Activated naive CD4-positive, alpha-beta T cell treated with anti-CD3 and anti-CD28 coated beads for 36 hours (primary cell): ENCODE measurements around the gene TCF12. TPM values are rescaled to one million over a fixed set of nuclear protein-coding genes. Genes with fewer than 3 reads are reported as not detected.

Experiments used
- CTCF ChIA-PET: fragments of 350-600 bp; sonication (Branson Sonifier 250); formaldehyde crosslinking; loops from one replicate; lab custom pipeline; 2021; ENCODE audit warnings: antibody characterized with exemption; lab: Charles Lee
- DNase-seq: peaks from one replicate; pipeline ENCODE4 v3.0.0-alpha.2; 2020
- H3K27ac Mint-ChIP-seq: one replicate; pipeline ENCODE4 v1.8.0; 2021; ENCODE audit warnings: mild to moderate bottlenecking, mixed read lengths
- H3K27me3 Mint-ChIP-seq: one replicate; pipeline ENCODE4 v1.8.0; 2021; ENCODE audit warnings: low read depth, mixed read lengths
- H3K36me3 Mint-ChIP-seq: one replicate; pipeline ENCODE4 v1.8.0; 2021; ENCODE audit warnings: low read depth, mixed read lengths
- H3K4me1 Mint-ChIP-seq: one replicate; pipeline ENCODE4 v1.8.0; 2021; ENCODE audit warnings: low read depth, mixed read lengths
- H3K4me3 Mint-ChIP-seq: one replicate; pipeline ENCODE4 v1.8.0; 2021; ENCODE audit warnings: mild to moderate bottlenecking, moderate library complexity, mixed read lengths
- H3K9me3 Mint-ChIP-seq: one replicate; pipeline ENCODE4 v1.8.0; 2021; ENCODE audit warnings: mixed read lengths
- intact Hi-C: fragments of 100-400 bp; cut with micrococcal nuclease; formaldehyde crosslinking; loops from one replicate; pipeline ENCODE4 v1.15.1; 2023
- total RNA-seq, 2 experiments: library from RNA; stranded (reverse); gene quantifications; one replicate each; pipeline ENCODE4 v1.2.3, GENCODE V29; 2021

The TCF12 gene
- total RNA-seq, 2 experiments from 2014 or later, result 65.7 to 70.7 TPM

DNA sequence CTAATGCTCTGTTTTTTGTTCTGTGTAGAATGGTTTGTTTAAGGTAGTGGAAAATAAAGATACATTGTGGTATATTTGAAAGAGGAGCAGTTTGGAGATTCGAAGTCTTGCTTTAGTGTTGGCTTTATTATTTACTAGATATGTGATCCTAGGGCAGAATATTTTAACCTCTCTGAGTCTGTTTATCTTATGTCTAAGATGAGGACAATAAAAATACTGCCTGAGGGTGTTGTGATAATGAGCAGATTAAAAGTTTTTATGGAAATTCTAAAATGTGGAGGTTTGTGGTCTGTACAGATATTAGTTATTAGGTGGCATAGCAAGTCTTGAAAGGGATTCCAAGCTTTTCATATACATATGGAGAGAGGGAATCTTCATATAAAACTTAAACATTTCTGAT lies 15.0 kb downstream of the TCF12 start:
- Mint-ChIP-seq H3K27ac (no peak overlapping the region), H3K9me3 (peaks cover 11% of the 10 kb centered on the region), H3K27me3 (no peaks in the 10 kb centered on the region), H3K4me1 (peaks cover 79% of the 10 kb centered on the region), H3K36me3 (peaks cover 35% of the 10 kb centered on the region), H3K4me3 (no peak overlapping the region)
- CTCF ChIA-PET, result interaction anchor here (0.6 kb wide), 1 partner anchor 1400 kb away, joined by 3 read pairs; no protein-coding TSS in a partner anchor
- intact Hi-C loops, result no loop called here
- no peak for DNase-seq

DNA sequence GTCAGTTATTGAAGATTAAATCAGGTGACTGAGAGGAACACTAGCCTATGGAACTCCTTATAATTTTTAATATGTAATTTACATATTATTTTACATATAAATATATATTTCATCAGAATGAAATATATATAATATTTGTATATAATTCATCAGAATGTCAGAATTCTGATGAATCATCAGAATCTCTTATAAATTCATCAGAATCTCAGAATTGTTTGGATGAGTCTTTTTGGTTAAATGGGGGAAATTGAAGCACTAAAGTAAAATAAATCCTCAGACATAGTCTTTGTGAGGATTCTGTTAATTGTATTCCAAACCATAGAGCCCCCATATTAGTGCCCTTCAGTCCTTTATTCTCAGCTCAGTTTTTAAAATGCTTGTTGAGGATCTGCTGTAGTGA lies 15.4 kb downstream of the TCF12 start:
- Mint-ChIP-seq H3K36me3 (peaks cover 35% of the 10 kb centered on the region), H3K4me1 (peaks cover 78% of the 10 kb centered on the region)

DNA sequence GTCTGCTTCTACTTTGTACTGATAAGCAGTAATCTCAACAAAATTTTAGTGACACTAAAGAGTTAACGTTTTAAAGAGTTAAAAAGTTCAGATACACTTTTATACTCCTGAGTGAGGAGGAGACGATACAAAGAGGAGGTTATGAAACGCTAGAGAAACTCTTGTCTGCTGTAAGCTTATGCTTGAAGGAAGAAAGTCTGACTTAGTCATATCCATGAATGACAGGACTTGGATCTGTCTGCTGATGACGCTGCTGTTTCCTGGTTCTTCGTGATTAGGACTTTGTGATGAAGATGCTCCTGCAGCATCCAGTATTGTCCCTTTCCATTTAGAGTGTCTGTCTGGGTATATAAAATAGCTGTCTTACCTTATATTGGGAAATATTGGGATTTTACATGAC lies 15.8 kb downstream of the TCF12 start:
- DNase-seq, result peak; percentile 22
- Mint-ChIP-seq H3K27ac (no peak overlapping the region), H3K4me1 (peaks cover 77% of the 10 kb centered on the region), H3K9me3 (peaks cover 11% of the 10 kb centered on the region), H3K36me3 (peaks cover 35% of the 10 kb centered on the region), H3K27me3 (no peaks in the 10 kb centered on the region), H3K4me3 (no peak overlapping the region)
- CTCF ChIA-PET, result no interaction called here
- intact Hi-C loops, result no loop called here

More for the DNA sequence above, 15.4 kb downstream of the TCF12 start:
- no peak overlapping the region for H3K27ac Mint-ChIP-seq
- no peaks in the 10 kb centered on the region for H3K27me3 Mint-ChIP-seq
- intact Hi-C loops, result no loop called here
- no peak overlapping the region for H3K4me3 Mint-ChIP-seq
- peaks cover 11% of the 10 kb centered on the region for H3K9me3 Mint-ChIP-seq
- DNase-seq, result no peak
- CTCF ChIA-PET, result interaction anchor here (0.6 kb wide), 1 partner anchor 1400 kb away, joined by 3 read pairs; no protein-coding TSS in a partner anchor

DNA sequence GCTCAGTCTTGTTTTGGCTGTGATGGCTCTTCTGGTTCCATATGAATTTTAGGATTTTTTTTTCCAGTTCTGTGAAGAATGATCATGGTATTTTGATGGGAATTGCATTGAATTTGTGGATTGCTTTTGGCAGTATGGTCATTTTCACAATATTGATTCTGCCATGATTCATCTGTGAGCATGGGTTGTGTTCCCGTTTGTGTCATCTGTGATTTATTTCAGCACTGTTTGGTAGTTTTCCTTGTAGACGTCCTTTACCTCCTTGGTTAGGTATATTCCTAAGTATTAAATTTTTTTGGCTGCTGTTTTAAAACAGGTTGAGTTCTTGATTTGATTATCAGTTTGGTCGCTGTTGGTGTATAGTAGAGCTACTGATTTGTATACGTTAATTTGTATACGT lies 18.5 kb downstream of the TCF12 start:
- no peaks in the 10 kb centered on the region for H3K27me3 Mint-ChIP-seq
- peaks cover 64% of the 10 kb centered on the region for H3K4me1 Mint-ChIP-seq
- DNase-seq, result no peak
- H3K27ac Mint-ChIP-seq, result no peak overlapping the region
- peaks cover 35% of the 10 kb centered on the region for H3K36me3 Mint-ChIP-seq
- intact Hi-C loops, result no loop called here
- H3K9me3 Mint-ChIP-seq, result peaks cover 11% of the 10 kb centered on the region
- CTCF ChIA-PET, result no interaction called here
- H3K4me3 Mint-ChIP-seq, result no peak overlapping the region

DNA sequence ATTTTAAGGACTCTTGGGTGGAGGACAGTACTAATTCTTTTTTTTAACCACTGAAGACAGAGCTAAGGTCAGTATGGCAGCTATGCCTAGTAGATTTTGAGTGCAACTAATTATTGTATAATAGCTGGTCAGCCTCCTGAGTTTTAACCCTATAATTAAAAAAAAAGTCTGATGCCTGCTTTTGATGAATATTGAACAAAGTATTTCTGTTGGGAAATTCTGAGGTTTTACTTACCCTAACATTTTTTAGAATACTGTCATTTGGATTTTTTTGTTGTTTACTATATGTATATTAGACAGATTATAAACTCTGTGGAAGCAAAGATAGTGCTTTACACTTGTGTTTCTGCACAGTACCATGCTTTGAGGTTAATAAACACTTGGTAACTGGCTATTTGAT lies 20.8 kb downstream of the TCF12 start:
- H3K27ac Mint-ChIP-seq, result no peak overlapping the region
- H3K27me3 Mint-ChIP-seq, result no peaks in the 10 kb centered on the region
- peaks cover 63% of the 10 kb centered on the region for H3K4me1 Mint-ChIP-seq
- H3K4me3 Mint-ChIP-seq, result no peak overlapping the region
- CTCF ChIA-PET, result interaction anchor here (0.6 kb wide), 1 partner anchor 8 kb away, joined by 3 read pairs; no protein-coding TSS in a partner anchor
- peaks cover 11% of the 10 kb centered on the region for H3K9me3 Mint-ChIP-seq
- DNase-seq, result no peak
- H3K36me3 Mint-ChIP-seq, result peaks cover 26% of the 10 kb centered on the region
- intact Hi-C loops, result no loop called here

DNA sequence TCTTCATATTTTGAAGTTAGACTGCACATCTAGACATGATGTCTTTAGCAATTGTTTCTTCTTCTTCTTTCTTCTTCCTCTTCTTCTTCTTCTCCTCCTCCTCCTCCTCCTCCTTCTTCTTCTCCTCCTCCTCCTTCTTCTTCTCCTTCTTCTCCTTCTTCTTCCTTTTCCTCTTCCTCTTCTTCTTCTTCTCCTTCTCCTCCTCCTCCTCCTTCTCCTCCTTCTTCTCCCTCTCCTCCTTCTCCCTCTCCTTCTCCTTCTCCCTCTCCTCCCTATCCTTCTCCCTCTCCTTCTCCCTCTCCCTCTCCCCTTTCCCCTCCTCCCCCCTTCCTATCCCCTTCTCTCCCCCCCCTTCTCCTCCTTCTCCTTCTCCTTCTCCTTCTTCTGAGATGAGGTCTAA lies 21.9 kb downstream of the TCF12 start:
- H3K4me3 Mint-ChIP-seq, result no peak overlapping the region
- DNase-seq, result no peak
- peaks cover 25% of the 10 kb centered on the region for H3K36me3 Mint-ChIP-seq
- CTCF ChIA-PET, result no interaction called here
- intact Hi-C loops, result no loop called here
- H3K27me3 Mint-ChIP-seq, result no peaks in the 10 kb centered on the region
- H3K4me1 Mint-ChIP-seq, result peaks cover 54% of the 10 kb centered on the region
- H3K27ac Mint-ChIP-seq, result no peak overlapping the region
- H3K9me3 Mint-ChIP-seq, result peaks cover 13% of the 10 kb centered on the region

DNA sequence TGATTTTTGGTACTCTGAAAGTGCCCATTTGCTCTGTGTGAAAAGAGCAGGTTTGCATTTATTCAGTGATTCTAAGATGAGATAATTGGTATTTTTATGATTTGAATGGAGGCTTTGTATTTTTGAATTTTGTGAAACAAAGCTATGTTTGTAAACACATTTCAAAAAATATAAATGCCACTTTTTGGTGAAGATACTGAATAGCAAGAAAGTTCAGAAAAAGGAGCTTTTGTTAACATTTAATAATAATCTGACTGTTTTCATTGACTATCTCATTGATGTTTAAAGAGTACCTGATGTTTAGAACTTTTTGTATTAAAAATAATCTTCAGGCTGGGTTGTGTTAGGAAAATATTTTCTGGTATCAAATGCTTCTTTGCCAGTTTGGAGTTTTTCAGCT lies 23.7 kb downstream of the TCF12 start:
- CTCF ChIA-PET, result no interaction called here
- H3K27ac Mint-ChIP-seq, result no peak overlapping the region
- peaks cover 24% of the 10 kb centered on the region for H3K36me3 Mint-ChIP-seq
- DNase-seq, result no peak
- peaks cover 12% of the 10 kb centered on the region for H3K9me3 Mint-ChIP-seq
- H3K27me3 Mint-ChIP-seq, result no peaks in the 10 kb centered on the region
- intact Hi-C loops, result no loop called here
- H3K4me1 Mint-ChIP-seq, result peaks cover 45% of the 10 kb centered on the region
- H3K4me3 Mint-ChIP-seq, result no peak overlapping the region

DNA sequence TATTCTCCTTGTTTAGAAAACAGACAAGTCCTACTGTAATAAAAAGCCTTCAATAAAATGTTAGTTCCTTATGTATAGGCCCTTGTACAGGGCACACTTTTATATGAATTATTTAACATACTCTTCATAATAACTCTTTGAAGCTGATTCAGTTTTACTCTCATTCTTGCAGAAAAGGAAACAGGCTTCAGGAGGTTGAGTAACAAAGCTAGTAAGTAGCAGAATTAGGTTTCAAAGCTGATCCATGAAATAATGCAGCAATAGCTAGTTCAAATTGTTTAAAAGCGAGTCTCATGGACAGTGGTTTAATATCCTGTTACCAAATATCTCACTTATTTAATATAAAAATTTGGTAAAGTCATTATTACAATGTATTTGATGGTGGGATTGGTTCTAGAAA lies 25.0 kb downstream of the TCF12 start:
- H3K36me3 Mint-ChIP-seq, result peaks cover 22% of the 10 kb centered on the region
- no peaks in the 10 kb centered on the region for H3K27me3 Mint-ChIP-seq
- CTCF ChIA-PET, result interaction anchor here (0.9 kb wide), 2 partner anchors 11 to 364 kb away, joined by 3 read pairs; no protein-coding TSS in a partner anchor
- H3K27ac Mint-ChIP-seq, result no peak overlapping the region
- peaks cover 12% of the 10 kb centered on the region for H3K9me3 Mint-ChIP-seq
- no peak for DNase-seq
- intact Hi-C loops, result no loop called here
- H3K4me1 Mint-ChIP-seq, result peaks cover 45% of the 10 kb centered on the region
- H3K4me3 Mint-ChIP-seq, result no peak overlapping the region

DNA sequence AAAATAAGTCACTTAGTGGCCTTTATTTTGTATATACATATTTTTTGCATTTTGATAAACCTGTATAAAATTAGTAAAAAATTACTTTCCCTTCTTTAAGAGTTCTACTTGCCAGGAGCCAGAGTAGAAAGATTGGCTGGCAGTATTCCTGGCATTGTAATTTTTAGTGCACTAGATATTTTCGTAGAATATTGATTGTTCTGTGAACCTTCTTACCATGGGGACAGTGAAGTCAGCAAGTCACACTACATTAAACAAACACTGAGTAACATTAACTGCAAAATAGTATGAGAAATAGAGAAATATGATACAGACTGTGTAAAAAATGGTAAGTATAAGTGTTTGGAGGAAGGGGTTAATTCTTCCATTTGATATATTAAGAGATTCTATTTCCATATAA lies 26.0 kb downstream of the TCF12 start:
- intact Hi-C loops, result no loop called here
- H3K27me3 Mint-ChIP-seq, result no peaks in the 10 kb centered on the region
- H3K4me3 Mint-ChIP-seq, result no peak overlapping the region
- peaks cover 22% of the 10 kb centered on the region for H3K36me3 Mint-ChIP-seq
- CTCF ChIA-PET, result no interaction called here
- H3K4me1 Mint-ChIP-seq, result peaks cover 42% of the 10 kb centered on the region
- DNase-seq, result no peak
- no peak overlapping the region for H3K27ac Mint-ChIP-seq
- H3K9me3 Mint-ChIP-seq, result peaks cover 12% of the 10 kb centered on the region

DNA sequence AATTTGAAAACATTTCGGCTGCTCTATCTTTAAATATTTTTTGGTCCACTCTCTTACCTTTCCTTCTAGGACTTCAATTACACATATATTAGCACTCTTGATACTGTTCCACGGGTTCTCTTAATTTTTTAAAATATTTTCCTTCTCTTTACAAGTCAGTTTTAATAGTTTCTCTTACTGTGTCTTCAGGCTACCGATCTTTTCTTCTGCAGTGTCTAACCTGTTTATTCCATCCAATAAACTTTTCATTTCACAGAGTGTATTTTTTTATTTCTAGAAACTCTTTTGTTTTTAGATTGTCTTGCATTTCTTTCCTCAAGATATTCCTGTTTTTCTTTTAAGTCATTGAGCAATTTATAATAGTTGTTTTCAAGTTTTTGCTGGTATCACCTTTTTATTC lies 27.7 kb downstream of the TCF12 start:
- H3K4me1 Mint-ChIP-seq, result peaks cover 37% of the 10 kb centered on the region
- DNase-seq, result no peak
- H3K27me3 Mint-ChIP-seq, result no peaks in the 10 kb centered on the region
- H3K36me3 Mint-ChIP-seq, result peaks cover 24% of the 10 kb centered on the region
- CTCF ChIA-PET, result interaction anchor here (0.6 kb wide), 1 partner anchor 15 kb away, joined by 4 read pairs; no protein-coding TSS in a partner anchor
- H3K9me3 Mint-ChIP-seq, result peaks cover 12% of the 10 kb centered on the region
- intact Hi-C loops, result no loop called here
- H3K27ac Mint-ChIP-seq, result no peak overlapping the region
- no peak overlapping the region for H3K4me3 Mint-ChIP-seq

DNA sequence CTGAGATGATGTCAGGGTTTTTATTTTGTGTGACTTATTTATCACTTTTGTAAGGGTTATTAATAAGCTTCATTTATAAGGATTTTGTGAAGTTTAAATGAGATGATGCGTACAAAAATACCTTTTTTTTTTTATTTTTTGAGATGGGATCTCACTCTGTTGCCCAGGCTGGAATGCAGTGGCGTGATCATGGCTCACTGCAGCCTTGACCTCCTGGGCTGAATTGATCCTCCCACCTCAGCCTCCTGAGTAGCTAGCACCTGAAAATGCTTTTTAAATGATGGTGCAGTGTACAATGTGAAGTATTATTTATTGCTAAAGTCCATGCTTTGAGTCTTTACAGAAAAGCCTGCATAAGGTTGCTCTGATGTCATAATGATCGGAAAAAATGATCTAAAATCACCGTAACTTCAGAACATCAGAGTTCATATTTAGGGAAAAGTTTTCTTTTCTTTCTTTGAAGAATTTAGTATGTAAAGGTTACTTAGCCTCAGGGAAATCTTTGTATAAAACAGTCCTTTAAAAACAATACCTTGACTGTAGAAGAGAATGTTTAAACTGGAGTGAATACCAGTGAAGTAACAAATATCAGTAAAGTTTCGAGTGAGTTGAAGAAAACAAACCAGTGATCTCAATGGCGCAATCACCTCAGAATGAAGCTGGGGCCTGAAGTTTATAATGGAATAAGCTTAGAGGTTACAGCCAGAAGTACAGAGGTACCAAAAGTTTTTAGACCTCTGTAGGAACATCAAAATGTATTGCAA lies 29.7 kb downstream of the TCF12 start:
- Mint-ChIP-seq H3K9me3 (peaks cover 12% of the 10 kb centered on the region), H3K4me1 (peaks cover 20% of the 10 kb centered on the region), H3K4me3 (no peak overlapping the region), H3K27ac (no peak overlapping the region), H3K36me3 (peaks cover 28% of the 10 kb centered on the region), H3K27me3 (no peaks in the 10 kb centered on the region)
- CTCF ChIA-PET, result interaction anchor here (0.6 to 1.0 kb wide), 2 partner anchors 9 to 22 kb away, joined by 3 read pairs; no protein-coding TSS in a partner anchor
- intact Hi-C loops, result no loop called here
- DNase-seq, result no peak

DNA sequence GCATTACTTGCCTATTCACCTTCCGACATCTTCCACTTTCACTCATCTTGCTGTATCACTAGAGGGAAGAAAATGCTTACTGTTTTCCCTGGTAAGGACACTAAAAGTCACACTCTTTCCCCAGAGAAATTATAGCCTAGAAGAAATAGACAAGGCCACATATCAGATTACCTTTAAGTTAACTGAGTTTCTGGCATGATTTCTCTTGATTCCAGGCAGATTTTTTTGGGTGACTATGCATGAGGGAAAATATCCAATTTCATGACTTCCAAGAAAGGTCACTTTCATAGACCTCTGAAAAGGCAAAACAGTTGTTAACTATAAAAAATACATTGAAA lies 30.3 kb downstream of the TCF12 start:
- DNase-seq, result no peak
- peaks cover 29% of the 10 kb centered on the region for H3K36me3 Mint-ChIP-seq
- peaks cover 13% of the 10 kb centered on the region for H3K9me3 Mint-ChIP-seq
- CTCF ChIA-PET, result no interaction called here
- no peaks in the 10 kb centered on the region for H3K27me3 Mint-ChIP-seq
- intact Hi-C loops, result no loop called here
- H3K4me1 Mint-ChIP-seq, result peaks cover 18% of the 10 kb centered on the region
- no peak overlapping the region for H3K27ac Mint-ChIP-seq
- H3K4me3 Mint-ChIP-seq, result no peak overlapping the region

DNA sequence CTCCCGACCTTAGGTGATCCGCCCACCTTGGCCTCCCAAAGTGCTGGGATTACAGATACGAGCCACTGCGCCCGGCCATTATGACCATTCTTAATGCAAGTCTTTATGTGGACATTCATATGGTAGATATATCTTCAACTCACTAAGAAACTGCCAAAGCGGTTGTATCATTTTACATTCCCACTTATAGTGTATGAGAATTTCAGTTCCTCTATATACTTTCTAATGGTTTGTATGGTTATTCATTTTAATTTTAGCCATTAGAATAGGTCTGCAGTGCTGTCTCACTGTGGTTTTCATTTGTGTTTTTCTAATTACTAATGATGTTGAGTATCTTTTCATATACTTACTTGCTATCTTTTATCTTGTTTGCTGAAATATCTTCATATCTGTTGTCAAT lies 32.5 kb downstream of the TCF12 start:
- Mint-ChIP-seq H3K9me3 (peaks cover 16% of the 10 kb centered on the region), H3K4me1 (peaks cover 18% of the 10 kb centered on the region), H3K27me3 (no peaks in the 10 kb centered on the region), H3K4me3 (no peak overlapping the region), H3K27ac (no peak overlapping the region), H3K36me3 (peaks cover 31% of the 10 kb centered on the region)
- CTCF ChIA-PET, result no interaction called here
- DNase-seq, result no peak
- intact Hi-C loops, result no loop called here
